Spleen (tissue), 11 donors: ENCODE data around the gene MRPS34. TPM values are rescaled to one million over a fixed set of nuclear protein-coding genes. Genes with fewer than 3 reads are reported as not detected.

Experiments used
- DNase-seq: peaks from one replicate; pipeline ENCODE4 v3.0.0-alpha.2; 2020
- H3K27ac ChIP-seq, 8 donors: fragments of 200-600 bp; sonication (generic) in 7 of 8; 1 replicate in 4 of 8; 2 replicates in 4 of 8; pipeline versions ENCODE4 v1.5.0 to v1.8.0; 2016 to 2021; ENCODE audit warnings: inconsistent platforms in 4 of 8, mild to moderate bottlenecking in 4 of 8, moderate library complexity in 1 of 8
- H3K27me3 ChIP-seq, 7 donors: fragments of 200-600 bp; sonication (generic) in 6 of 7; replicated peaks in 1 of 7; 1 replicate in 4 of 7; 2 replicates in 3 of 7; pipeline versions ENCODE4 v1.5.0 to v1.8.0; 2016 to 2021; ENCODE audit warnings: inconsistent platforms in 3 of 7, mild to moderate bottlenecking in 1 of 7
- H3K36me3 ChIP-seq, 6 donors: fragments of 200-600 bp; sonication (generic) in 5 of 6; 1 replicate in 4 of 6; 2 replicates in 2 of 6; pipeline versions ENCODE4 v1.5.0 to v1.8.0; 2016 to 2021; ENCODE audit warnings: inconsistent platforms in 2 of 6
- H3K4me1 ChIP-seq, 6 donors: fragments of 200-600 bp; sonication (generic) in 5 of 6; 1 replicate in 3 of 6; 2 replicates in 3 of 6; pipeline versions ENCODE4 v1.5.0 to v1.8.0; 2016 to 2021; ENCODE audit warnings: inconsistent platforms in 3 of 6
- H3K4me3 ChIP-seq, 8 donors: fragments of 200-600 bp; sonication (generic) in 7 of 8; 1 replicate in 4 of 8; 2 replicates in 4 of 8; pipeline versions ENCODE4 v1.5.0 to v1.8.0; 2016 to 2021; ENCODE audit warnings: inconsistent platforms in 4 of 8, mild to moderate bottlenecking in 4 of 8, moderate library complexity in 2 of 8
- H3K9me3 ChIP-seq, 8 donors: fragments of 200-600 bp; sonication (generic) in 7 of 8; 1 replicate in 4 of 8; 2 replicates in 4 of 8; pipeline versions ENCODE4 v1.5.0 to v1.8.0; 2016 to 2021; ENCODE audit warnings: inconsistent platforms in 4 of 8
- POLR2A ChIP-seq, 3 donors: fragments of 450-650 bp; IDR thresholded peaks; one replicate each; pipeline ENCODE4 v1.5.1; 2017; ENCODE audit warnings: antibody characterized with exemption in 3 of 3, mild to moderate bottlenecking in 1 of 3
- POLR2AphosphoS5 ChIP-seq, 3 donors: sonication (generic); formaldehyde crosslinking; IDR thresholded peaks; one replicate each; pipeline ENCODE4 v1.5.1; 2017; ENCODE audit warnings: antibody characterized with exemption in 3 of 3
- WGBS, 5 donors: extraction: QIAGEN DNeasy Blood & Tissue Kit in 3 of 5; methylation state at CpG; one replicate each; pipeline versions ENCODE4 v1.1.5 to v1.1.7; 2013 to 2018; 5-methylcytosine and 5-hydroxymethylcytosine counted together
- intact Hi-C: fragments of 100-400 bp; cut with DNase I; formaldehyde crosslinking; loops from one replicate; pipeline ENCODE4 v1.15.0; 2023; ENCODE audit warnings: low total_unique reads
- polyA plus RNA-seq, 3 donors: library from polyadenylated mRNA; stranded (reverse); fragments of 200-250 nt; gene quantifications; one replicate each; pipeline ENCODE4 v1.2.1, GENCODE V29; 2013
- total RNA-seq, 7 donors: library from RNA; depleted of rRNA in 3 of 7; stranded (reverse); fragments of >200 nt in 3 of 7; fragmentation: NEBNext Ultra II Directional in 4 of 7; extraction: Animal tissue kit (Norgen Biotek cat#: 25700) in 4 of 7; gene quantifications; one replicate each; pipeline versions ENCODE4 v1.1.0 to v1.2.1, GENCODE V29; 2016 to 2021
- TF ChIP-seq, protein P1 (sequence below), 11 experiments: fragments of 200-600 bp in 7 of 11; fragments of 450-650 bp in 4 of 11; sonication (generic) in 4 of 11; IDR thresholded peaks in 8 of 11; conservative IDR thresholded peaks in 3 of 11; 1 replicate in 7 of 11; 2 replicates in 4 of 11; pipeline versions ENCODE4 v1.4.0 to v1.8.0; 2016 to 2021; ENCODE audit warnings: antibody characterized with exemption in 11 of 11, inconsistent platforms in 4 of 11, mild to moderate bottlenecking in 1 of 11
- donor health status: healthy with polysubstance abuse.
- donor health status: DM: no; HTN: no; CAD: no; lungs with moderate emphysema.
- donor health status: DM: no; HTN: no; CAD: no.
- donor health status: Bipolar disorder and iron deficiency.
- donor health status: healthy.
- donor health status: DM: no; HTN: no; CAD: no.
- donor health status: DM: yes; HTN: yes; CAD: no.

The MRPS34 gene
- total and polyA plus RNA-seq, 10 donors, result 49.9 to 157 (median 63.8) TPM

DNA sequence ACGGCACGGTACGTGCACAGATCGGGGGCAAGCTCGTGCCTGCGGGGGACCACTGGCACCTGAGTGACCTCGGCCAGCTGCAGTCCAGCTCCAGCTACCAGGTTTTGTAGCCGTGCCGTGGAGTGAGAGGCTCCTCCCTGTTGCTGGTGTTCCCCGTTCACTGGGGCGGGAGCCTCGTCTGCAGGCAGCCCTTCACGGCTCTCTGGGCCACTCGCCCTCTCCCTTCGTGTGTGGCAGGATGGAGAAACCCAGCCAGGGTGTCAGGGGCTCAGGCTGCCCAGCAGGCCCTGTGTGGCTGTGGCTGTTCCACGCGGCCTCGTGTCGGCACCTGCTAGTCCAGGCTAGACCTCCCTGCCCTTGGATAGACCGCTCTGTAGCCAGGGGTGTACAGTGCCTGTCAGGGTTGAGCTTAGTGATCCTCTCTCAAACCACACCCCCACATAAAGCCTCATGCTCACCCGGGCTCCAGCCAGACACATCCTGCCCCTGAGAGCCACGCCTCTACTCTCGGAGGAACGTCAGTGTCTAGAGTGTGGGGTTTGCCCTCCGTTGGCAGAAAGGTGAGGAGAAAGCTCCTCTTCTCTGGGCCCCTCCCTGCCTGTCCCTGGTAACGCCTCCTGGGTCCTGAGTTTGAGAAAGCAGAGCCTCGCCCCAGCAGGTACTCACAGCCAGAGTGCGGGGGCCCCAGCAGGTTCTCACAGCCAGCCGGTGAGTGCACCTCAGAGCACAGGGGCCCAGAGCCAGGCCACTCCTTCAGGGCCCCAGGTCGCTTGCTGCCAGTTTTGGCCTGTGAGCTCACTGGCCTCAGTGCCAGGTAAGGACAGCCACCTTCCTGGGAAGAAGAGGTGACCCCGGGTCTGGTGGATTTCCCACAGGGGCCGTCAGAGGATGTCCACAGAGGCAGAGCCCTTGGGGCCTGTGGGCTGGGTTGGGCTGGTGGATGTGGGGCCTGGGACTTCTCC lies 29.3 kb downstream of the MRPS34 start:
- intact Hi-C loops, result no loop called here
- Histone ChIP-seq H3K27me3 (no peaks in the 10 kb centered on the region), H3K9me3 (no peaks in the 10 kb centered on the region), H3K4me1 (no peaks in the 10 kb centered on the region), H3K36me3 (peaks cover 3 to 85% (median 69%) of the 10 kb centered on the region in 6 donors), H3K27ac (no peak overlapping the region), H3K4me3 (no peak overlapping the region)
- TF ChIP-seq POLR2AphosphoS5 (IDR thresholded peaks at IDR 0.05) (peak in 1 of 3 donors; percentile 35), POLR2A (IDR thresholded peaks at IDR 0.05) (no peak)
- TF ChIP-seq, protein P1, sequence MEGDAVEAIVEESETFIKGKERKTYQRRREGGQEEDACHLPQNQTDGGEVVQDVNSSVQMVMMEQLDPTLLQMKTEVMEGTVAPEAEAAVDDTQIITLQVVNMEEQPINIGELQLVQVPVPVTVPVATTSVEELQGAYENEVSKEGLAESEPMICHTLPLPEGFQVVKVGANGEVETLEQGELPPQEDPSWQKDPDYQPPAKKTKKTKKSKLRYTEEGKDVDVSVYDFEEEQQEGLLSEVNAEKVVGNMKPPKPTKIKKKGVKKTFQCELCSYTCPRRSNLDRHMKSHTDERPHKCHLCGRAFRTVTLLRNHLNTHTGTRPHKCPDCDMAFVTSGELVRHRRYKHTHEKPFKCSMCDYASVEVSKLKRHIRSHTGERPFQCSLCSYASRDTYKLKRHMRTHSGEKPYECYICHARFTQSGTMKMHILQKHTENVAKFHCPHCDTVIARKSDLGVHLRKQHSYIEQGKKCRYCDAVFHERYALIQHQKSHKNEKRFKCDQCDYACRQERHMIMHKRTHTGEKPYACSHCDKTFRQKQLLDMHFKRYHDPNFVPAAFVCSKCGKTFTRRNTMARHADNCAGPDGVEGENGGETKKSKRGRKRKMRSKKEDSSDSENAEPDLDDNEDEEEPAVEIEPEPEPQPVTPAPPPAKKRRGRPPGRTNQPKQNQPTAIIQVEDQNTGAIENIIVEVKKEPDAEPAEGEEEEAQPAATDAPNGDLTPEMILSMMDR (IDR thresholded peaks at IDR 0.05 in 8 of 11, conservative IDR thresholded peaks at IDR 0.05 in 3 of 11), result no peak
- DNase-seq, result no peak
- 92 to 96% (median 93%) methylated on average over 16 to 32 of the region's 32 CpGs for WGBS, 5 donors

DNA sequence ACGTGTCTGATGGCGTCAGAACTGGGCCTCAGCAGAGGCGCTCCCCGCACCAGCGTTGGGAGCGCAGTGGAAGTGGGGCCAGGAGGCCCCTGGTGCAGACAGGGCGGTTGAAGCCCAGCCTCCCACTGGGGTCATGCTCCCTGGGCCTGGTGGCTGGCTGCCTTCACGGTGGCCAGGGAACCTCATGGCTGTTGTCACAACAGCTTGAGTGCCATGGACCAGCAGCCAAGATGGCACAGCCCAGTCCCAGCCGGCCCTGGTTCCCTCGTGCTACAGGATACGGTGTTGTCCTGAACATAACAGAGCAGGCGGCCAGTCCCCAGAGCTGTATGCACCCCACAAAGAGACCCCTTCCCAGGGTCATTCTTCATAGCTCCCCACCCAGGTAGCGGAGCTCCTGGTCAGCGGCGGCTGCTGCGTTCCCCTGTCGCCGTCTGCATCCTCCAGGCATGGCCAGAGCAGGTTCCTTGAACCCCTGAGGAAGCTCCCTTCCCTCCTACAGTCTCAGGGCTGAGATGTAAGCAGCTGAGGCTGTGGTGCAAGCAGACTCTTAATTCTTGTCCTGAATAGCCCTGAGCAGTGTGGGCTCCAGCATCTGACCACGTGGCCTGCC lies 31.3 kb downstream of the MRPS34 start:
- Histone ChIP-seq H3K27ac (no peak overlapping the region), H3K36me3 (peaks cover 0 to 65% (median 49%) of the 10 kb centered on the region in 6 donors), H3K4me1 (no peaks in the 10 kb centered on the region), H3K4me3 (no peak overlapping the region), H3K27me3 (no peaks in the 10 kb centered on the region), H3K9me3 (no peaks in the 10 kb centered on the region)
- TF ChIP-seq POLR2AphosphoS5 (IDR thresholded peaks at IDR 0.05), result no peak
- TF ChIP-seq, protein P1 (IDR thresholded peaks at IDR 0.05 in 8 of 11, conservative IDR thresholded peaks at IDR 0.05 in 3 of 11), result no peak
- no peak for TF ChIP-seq POLR2A (IDR thresholded peaks at IDR 0.05)
- intact Hi-C loops, result no loop called here
- WGBS, 5 donors, result 92 to 96% (median 95%) methylated on average over 15 to 19 of the region's 19 CpGs
- no peak for DNase-seq

DNA sequence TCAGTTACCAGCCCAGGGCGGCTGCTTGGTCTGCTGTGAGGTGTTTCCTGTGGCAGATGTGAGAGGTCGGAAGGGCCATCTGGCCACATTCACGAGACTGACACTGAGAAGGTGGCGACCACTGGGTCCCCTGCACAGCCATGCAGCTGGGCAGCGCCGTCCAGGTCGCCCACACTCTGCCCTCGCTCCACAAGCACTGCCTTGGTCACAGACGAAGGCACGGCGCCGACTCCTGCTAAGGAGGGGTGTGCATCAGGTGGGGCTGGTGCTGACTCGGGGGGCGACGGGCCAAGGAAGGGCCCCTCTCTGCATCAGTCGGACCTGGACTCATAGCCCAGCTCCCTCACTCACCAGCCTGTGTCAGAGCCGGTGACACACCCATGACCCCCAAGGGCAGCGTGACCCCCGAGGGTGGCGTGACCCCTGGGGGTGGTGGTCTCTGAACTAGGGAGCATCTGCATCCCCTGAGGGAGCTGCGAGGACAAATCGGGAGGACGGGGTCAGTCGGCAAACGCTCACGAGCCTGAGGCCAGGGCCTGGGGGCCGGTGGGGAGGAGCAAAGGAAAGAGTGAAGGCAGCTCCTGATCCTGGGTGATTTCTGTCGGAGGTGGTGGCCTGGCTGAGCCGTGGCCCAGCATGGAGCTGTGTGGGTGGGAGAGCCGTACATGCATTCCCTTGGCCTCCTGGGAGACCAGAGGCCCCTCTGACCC lies 32.0 kb downstream of the MRPS34 start:
- H3K27me3 ChIP-seq, result no peaks in the 10 kb centered on the region
- H3K4me1 ChIP-seq, result no peaks in the 10 kb centered on the region
- peaks cover 0 to 58% (median 43%) of the 10 kb centered on the region in 6 donors for H3K36me3 ChIP-seq
- TF ChIP-seq POLR2AphosphoS5 (IDR thresholded peaks at IDR 0.05), result peak in 1 of 3 donors; percentile 16
- TF ChIP-seq, protein P1 (IDR thresholded peaks at IDR 0.05 in 8 of 11, conservative IDR thresholded peaks at IDR 0.05 in 3 of 11), result no peak
- no peak for TF ChIP-seq POLR2A (IDR thresholded peaks at IDR 0.05)
- no peak for DNase-seq
- H3K9me3 ChIP-seq, result no peaks in the 10 kb centered on the region
- intact Hi-C loops, result no loop called here
- H3K27ac ChIP-seq, result no peak overlapping the region
- no peak overlapping the region for H3K4me3 ChIP-seq
- 91 to 95% (median 95%) methylated on average over 24 to 30 of the region's 30 CpGs for WGBS, 5 donors
